WTC11 (cell line): ENCODE results near the gene CCDC57.

Experiments used
- CREM ChIP-seq: sonication (generic); formaldehyde crosslinking; IDR thresholded peaks from 2 replicates; pipeline ENCODE4 v1.8.1; 2022; ENCODE audit warnings: mild to moderate bottlenecking, missing genetic modification reagents, moderate library complexity
- NR2C2 ChIP-seq: sonication (generic); formaldehyde crosslinking; IDR thresholded peaks from 2 replicates; pipeline ENCODE4 v1.8.0; 2022; ENCODE audit warnings: mild to moderate bottlenecking, missing genetic modification reagents
- TF ChIP-seq, protein P1 (sequence below): fragments of 200-600 bp; IDR thresholded peaks from 2 replicates; pipeline ENCODE4 v1.8.0; 2022; ENCODE audit warnings: antibody characterized with exemption

DNA sequence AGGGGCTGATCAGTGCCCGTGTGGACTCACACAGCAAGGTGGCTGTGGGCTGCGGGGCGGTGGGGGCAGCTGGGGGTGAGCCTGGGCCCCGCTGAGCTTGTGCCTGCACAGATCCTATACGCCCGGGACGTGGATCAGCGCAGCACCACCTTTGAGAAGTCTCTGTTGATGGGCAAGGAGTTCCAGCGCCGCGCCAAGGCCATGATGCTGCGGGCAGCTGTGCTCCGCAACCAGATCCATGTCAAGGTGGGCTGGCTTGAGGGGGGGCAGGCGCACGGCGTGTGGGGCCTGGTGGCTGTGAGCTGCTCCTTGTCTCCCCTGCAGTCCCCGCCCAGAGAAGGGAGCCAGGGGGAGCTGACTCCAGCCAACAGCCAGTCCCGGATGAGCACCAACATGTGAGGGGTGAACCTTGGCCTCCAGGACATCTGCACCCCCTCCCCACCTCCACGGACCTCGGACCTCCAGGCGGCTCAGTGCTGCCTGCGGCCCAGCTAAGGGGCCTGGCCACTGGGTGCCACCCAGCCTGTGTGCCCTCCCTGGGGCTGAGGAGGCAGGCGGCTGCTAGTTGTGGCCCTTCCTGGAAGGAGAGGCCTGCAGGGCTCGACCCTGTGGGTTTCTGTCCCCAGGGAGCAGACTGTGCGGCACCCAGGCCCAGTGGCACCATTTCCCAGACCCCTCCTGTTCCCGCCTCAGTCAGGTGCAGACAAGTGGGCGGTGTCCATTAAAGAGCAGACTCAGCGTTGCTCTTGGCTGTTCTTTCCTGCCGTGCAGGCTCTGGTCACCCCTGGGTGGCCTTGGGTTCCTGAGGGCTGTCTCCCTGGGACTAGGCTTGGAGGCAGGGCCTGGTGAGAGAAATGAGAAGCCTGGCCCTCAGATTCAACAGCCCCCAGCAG is 155.7 kb downstream of the CCDC57 start:
- TF ChIP-seq, protein P1, sequence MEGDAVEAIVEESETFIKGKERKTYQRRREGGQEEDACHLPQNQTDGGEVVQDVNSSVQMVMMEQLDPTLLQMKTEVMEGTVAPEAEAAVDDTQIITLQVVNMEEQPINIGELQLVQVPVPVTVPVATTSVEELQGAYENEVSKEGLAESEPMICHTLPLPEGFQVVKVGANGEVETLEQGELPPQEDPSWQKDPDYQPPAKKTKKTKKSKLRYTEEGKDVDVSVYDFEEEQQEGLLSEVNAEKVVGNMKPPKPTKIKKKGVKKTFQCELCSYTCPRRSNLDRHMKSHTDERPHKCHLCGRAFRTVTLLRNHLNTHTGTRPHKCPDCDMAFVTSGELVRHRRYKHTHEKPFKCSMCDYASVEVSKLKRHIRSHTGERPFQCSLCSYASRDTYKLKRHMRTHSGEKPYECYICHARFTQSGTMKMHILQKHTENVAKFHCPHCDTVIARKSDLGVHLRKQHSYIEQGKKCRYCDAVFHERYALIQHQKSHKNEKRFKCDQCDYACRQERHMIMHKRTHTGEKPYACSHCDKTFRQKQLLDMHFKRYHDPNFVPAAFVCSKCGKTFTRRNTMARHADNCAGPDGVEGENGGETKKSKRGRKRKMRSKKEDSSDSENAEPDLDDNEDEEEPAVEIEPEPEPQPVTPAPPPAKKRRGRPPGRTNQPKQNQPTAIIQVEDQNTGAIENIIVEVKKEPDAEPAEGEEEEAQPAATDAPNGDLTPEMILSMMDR = no peak
- TF ChIP-seq CREM (CRISPR knock-in tag) = no peak
- no peak for TF ChIP-seq NR2C2
